Activated CD4-positive, alpha-beta T cell treated with anti-CD3 and anti-CD28 coated beads, Interleukin-2, amount 10 ng/mL, durations not matched to agents 24 days and 14 days (primary cell): ENCODE data around the gene AQR. TPM values are rescaled to one million over a fixed set of nuclear protein-coding genes. Genes with fewer than 3 reads are reported as not detected.
"Not testable (repeated sequence)": the region's sequence is repeated elsewhere in the genome, so short reads cannot be mapped to it uniquely, and the experiment has no call there.

Experiments used
- DNase-seq: peaks from one replicate; pipeline ENCODE4 v3.0.0; 2022
- H3K27ac Mint-ChIP-seq: one replicate; pipeline ENCODE4 v1.8.0; 2022; ENCODE audit warnings: mild to moderate bottlenecking, mixed read lengths
- H3K27me3 Mint-ChIP-seq: one replicate; pipeline ENCODE4 v1.8.0; 2022; ENCODE audit warnings: mixed read lengths
- H3K36me3 Mint-ChIP-seq: one replicate; pipeline ENCODE4 v1.8.0; 2022; ENCODE audit warnings: low read depth, mild to moderate bottlenecking, mixed read lengths
- H3K4me1 Mint-ChIP-seq: one replicate; pipeline ENCODE4 v1.8.0; 2021; ENCODE audit warnings: mixed read lengths
- H3K4me3 Mint-ChIP-seq: one replicate; pipeline ENCODE4 v1.8.0; 2022; ENCODE audit warnings: mild to moderate bottlenecking, moderate library complexity, mixed read lengths
- H3K9me3 Mint-ChIP-seq: one replicate; pipeline ENCODE4 v1.8.0; 2021; ENCODE audit warnings: mixed read lengths
- intact Hi-C: fragments of 100-400 bp; cut with micrococcal nuclease; formaldehyde crosslinking; loops from one replicate; pipeline ENCODE4 v1.15.1; 2023
- total RNA-seq: library from RNA; stranded (reverse); gene quantifications from 2 replicates; pipeline ENCODE4 v1.2.3, GENCODE V29; 2022

The AQR gene
- total RNA-seq, 1 donor from 2014 or later: 47.3 TPM

DNA sequence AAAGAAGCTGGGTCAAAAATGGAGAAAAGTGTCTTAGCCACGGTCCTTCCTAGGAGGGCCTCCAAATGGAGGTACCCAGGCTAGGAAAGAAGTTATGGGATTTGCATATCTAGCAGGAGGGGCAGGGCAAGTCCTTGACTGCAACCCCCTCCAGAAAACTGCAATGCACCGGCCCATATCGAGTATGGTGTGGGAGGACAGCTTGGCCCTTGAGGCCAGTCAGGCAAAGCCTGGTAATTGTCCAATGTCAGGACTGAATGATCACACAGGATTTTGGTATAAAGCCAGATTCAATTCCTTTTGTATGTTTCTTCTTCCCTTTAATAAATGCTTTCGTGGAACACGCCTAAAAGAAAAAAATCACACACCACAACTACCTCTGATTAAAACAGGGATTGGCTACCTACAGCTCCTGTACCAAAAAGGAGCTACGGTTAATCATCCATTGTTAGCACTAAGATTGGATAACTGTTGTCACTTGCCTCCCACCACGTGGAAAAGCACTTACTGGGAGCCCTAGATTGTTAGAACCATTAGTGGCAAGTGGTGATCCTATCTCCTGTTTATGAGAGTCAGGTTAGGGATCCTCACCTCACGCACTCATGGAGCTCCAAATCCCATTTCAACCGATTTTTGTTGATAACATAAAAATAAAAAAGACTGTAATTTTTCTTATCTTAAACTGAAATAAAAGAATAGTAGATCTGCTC, 17.4 kb upstream of the AQR start:
- H3K27ac Mint-ChIP-seq: peak overlapping the region; percentile 99
- intact Hi-C loops: loop anchor here (5.0 kb wide), 1 partner anchor 560 kb away; the partner anchor contains the start of gene DPH6
- H3K36me3 Mint-ChIP-seq: peaks cover 39% of the 10 kb centered on the region
- H3K9me3 Mint-ChIP-seq: no peaks in the 10 kb centered on the region
- no peak for DNase-seq
- H3K4me3 Mint-ChIP-seq: peak overlapping the region; percentile 97
- peaks cover 22% of the 10 kb centered on the region for H3K4me1 Mint-ChIP-seq
- H3K27me3 Mint-ChIP-seq: no peaks in the 10 kb centered on the region

DNA sequence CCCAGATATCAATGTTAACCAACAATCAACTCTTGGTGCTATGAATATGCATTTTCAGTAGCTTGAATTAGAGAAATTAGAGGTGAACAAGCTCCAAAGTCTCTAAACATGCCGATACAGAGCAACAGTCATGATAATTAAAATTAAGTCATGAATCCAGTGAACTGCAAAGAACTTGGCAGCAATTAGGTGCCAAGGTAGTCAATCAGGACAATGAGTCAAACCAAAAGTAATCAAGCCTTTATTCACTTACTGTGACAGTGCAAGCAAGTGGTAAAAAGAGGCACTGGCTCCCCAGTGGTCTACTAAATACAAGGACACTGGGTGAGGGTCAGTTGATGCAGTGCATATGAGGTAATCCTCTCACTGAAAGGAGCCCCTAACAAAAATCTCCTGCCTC, 16.8 kb upstream of the AQR start:
- Mint-ChIP-seq H3K9me3 (no peaks in the 10 kb centered on the region), H3K27ac (peak overlapping the region; percentile 64), H3K4me3 (peak overlapping the region; percentile 97), H3K4me1 (peaks cover 21% of the 10 kb centered on the region), H3K27me3 (no peaks in the 10 kb centered on the region), H3K36me3 (peaks cover 43% of the 10 kb centered on the region)
- DNase-seq: no peak
- intact Hi-C loops: loop anchor here (5.0 kb wide), 1 partner anchor 561 kb away; the partner anchor contains the start of gene DPH6

DNA sequence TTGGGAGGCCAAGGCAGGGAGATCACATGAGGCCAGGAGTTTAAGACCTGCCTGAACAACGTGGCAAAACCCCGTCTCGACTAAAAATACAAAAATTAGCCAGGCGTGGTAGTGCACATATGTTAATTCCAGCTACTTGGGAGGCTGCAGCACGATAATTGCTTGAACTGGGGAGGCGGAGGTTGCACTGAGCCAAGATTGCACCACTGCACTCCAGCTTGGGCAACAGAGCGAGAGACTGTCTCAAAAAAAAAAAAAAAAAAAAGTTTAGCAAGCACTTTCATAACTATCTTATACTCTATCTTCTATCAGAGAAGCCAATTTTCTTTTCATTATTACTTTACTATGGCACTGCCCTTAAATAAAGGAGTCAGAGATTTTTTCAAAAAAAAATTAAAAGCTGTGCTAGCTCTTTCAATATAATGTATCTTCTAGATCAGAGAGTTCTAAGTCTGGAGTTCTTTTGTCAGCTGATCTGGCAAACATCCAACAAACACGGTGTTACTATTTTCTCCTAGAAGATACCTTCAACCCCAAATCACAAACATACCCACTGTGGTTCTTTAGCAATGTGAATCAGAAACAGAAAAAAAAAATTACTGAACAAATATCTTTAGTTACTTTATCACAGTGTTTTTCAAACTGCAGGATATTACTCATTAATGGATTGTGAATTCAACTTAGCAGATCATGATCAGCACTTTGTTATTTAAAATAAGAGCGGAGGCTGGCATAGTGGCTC, 15.5 kb upstream of the AQR start:
- Mint-ChIP-seq H3K4me1 (peaks cover 19% of the 10 kb centered on the region), H3K9me3 (no peaks in the 10 kb centered on the region), H3K27ac (no peak overlapping the region), H3K36me3 (peaks cover 48% of the 10 kb centered on the region), H3K4me3 (peak overlapping the region; percentile 58), H3K27me3 (no peaks in the 10 kb centered on the region)
- no peak for DNase-seq
- intact Hi-C loops: loop anchor here (5.0 kb wide), 1 partner anchor 562 kb away; the partner anchor contains the start of gene DPH6

DNA sequence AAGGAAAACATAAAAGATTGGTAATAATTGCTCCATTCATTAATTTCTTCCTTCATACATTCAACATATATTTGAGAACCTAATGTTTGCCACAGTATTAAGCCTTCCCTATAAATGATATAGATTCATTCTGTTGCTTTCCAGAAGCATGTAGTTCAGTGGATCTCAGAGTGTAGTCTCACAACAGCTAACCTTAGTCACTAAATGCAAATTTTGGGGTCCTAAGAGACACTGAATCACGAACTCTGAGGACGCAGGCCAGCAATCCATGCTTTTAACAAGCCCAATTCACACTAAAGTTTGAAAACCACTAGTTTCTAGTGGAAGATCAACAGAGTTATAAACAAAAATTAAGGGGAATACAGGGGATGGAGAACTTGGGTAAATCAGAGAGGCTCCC, 7.2 kb upstream of the AQR start:
- H3K36me3 Mint-ChIP-seq: peaks cover 20% of the 10 kb centered on the region
- DNase-seq: no peak
- H3K27ac Mint-ChIP-seq: no peak overlapping the region
- H3K9me3 Mint-ChIP-seq: no peaks in the 10 kb centered on the region
- H3K4me3 Mint-ChIP-seq: no peak overlapping the region
- H3K27me3 Mint-ChIP-seq: no peaks in the 10 kb centered on the region
- H3K4me1 Mint-ChIP-seq: peaks cover 7% of the 10 kb centered on the region
- intact Hi-C loops: no loop called here

DNA sequence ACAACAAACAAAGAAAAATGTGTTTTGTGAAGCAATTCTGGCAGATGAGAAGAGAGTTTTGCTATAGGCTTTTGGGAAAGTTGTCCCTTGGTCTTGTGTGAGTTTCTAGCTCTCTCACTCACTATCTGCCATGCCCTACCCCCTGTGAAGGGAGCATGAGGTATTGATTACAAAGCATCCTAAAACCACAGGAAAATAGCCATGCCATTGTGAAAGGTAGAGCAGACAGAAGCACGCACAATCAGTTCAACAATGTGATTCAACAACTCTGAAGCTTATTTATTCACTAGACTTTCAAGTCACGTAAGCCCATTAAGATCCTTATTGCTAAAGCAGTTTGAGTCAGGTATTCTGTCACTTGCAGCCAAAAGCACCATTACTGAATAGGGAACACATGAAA, 6.5 kb upstream of the AQR start:
- Mint-ChIP-seq H3K4me3 (no peak overlapping the region), H3K36me3 (peaks cover 17% of the 10 kb centered on the region), H3K4me1 (peaks cover 7% of the 10 kb centered on the region), H3K9me3 (no peaks in the 10 kb centered on the region), H3K27ac (no peak overlapping the region), H3K27me3 (no peaks in the 10 kb centered on the region)
- intact Hi-C loops: no loop called here
- no peak for DNase-seq

DNA sequence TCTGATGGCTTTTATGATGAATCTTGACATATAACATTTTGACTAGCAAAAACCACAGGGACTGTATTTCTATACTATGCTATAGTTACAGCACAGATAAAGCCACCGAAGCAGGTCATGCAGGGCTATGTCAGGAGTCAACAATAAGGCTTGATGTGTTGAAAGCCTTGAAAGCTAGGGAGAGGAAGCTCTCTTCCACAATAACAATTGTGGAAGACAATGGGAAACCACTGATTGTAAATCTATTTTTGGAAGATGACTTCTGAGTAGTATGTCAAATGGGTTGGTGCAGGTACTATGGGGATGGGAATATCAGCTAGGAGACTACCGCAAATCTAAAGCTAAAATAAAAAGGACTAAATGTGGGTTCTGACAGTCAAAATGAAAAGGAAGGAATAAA, 4.0 kb upstream of the AQR start:
- Mint-ChIP-seq H3K9me3 (no peaks in the 10 kb centered on the region), H3K36me3 (peaks cover 15% of the 10 kb centered on the region), H3K27ac (no peak overlapping the region), H3K4me3 (no peak overlapping the region), H3K4me1 (peaks cover 11% of the 10 kb centered on the region), H3K27me3 (no peaks in the 10 kb centered on the region)
- intact Hi-C loops: no loop called here
- DNase-seq: no peak

DNA sequence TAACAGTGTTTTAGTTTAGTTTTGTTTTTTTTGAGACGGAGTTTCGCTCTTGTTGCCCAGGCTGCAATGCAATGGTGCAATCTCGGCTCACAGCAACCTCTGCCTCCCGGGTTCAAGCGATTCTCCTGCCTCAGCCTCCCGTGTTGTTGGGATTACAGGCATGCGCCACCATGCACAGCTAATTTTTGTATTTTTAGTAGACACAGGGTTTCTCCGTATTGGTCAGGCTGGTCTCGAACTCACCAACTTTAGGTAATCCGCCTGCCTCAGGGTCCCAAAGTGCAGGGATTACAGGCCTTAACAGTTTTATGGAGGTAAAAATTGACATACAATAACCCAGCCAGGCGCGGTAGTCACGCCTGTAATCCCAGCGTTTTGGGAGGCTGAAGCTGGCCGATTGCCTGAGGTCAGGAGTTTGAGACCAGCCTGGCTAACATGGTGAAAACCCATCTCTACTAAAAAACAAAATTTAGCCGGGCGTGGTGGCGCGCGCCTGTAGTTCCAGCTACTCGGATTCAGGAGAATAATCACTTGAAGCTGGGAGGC, 629 bp upstream of the AQR start:
- intact Hi-C loops, DNase-seq, H3K27me3 Mint-ChIP-seq, H3K9me3 Mint-ChIP-seq: not testable (repeated sequence)
- Mint-ChIP-seq H3K27ac (peak overlapping the region; percentile 93), H3K4me1 (peaks cover 28% of the 10 kb centered on the region), H3K4me3 (peak overlapping the region; percentile 100), H3K36me3 (peaks cover 14% of the 10 kb centered on the region)

DNA sequence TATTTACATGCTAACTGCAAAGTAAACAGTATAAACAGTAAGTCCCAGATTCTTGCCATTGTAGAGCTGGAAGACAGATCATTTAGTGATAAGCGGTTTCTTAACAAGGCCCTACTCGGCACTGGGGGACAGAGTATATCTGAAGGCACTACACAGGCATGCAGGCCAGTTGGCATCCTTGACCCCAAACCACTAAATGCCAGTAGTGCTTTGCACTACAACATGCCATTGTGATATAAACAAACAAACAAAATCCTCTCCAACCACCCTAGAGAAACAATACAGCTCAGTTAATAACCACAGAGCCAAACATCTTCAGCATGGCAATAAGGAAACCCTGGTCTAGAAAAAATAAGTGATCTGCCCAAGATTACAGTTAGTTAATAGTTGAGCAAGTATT, 5.3 kb downstream of the AQR start:
- no peaks in the 10 kb centered on the region for H3K27me3 Mint-ChIP-seq
- H3K36me3 Mint-ChIP-seq: peaks cover 29% of the 10 kb centered on the region
- no peak overlapping the region for H3K4me3 Mint-ChIP-seq
- peaks cover 23% of the 10 kb centered on the region for H3K4me1 Mint-ChIP-seq
- no peak overlapping the region for H3K27ac Mint-ChIP-seq
- no peak for DNase-seq
- intact Hi-C loops: loop anchor here (10.0 kb wide), 1 partner anchor 1611 kb away; the partner anchor contains the start of gene CDIN1
- no peaks in the 10 kb centered on the region for H3K9me3 Mint-ChIP-seq

DNA sequence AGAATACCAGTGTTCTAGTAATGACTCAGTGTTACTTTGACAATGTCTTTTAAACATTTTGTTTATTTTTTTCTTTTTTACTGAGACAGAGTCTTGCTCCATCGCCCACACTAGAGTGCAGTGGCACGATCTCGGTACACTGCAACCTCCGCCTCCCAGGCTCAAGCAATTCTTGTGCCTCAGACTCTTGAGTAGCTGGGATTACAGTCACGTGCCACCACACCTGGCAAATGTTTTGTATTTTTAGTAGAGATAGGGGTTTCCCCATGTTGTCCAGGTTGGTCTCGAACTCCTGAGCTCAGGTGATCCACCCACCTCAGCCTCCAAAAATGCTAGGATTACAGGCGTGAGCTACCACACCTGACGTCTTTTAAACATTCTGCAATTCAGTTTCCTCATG, 15.7 kb downstream of the AQR start:
- H3K9me3 Mint-ChIP-seq: no peaks in the 10 kb centered on the region
- intact Hi-C loops: no loop called here
- DNase-seq: no peak
- no peak overlapping the region for H3K4me3 Mint-ChIP-seq
- H3K27ac Mint-ChIP-seq: no peak overlapping the region
- H3K4me1 Mint-ChIP-seq: peaks cover 1% of the 10 kb centered on the region
- H3K27me3 Mint-ChIP-seq: no peaks in the 10 kb centered on the region
- H3K36me3 Mint-ChIP-seq: peaks cover 24% of the 10 kb centered on the region

DNA sequence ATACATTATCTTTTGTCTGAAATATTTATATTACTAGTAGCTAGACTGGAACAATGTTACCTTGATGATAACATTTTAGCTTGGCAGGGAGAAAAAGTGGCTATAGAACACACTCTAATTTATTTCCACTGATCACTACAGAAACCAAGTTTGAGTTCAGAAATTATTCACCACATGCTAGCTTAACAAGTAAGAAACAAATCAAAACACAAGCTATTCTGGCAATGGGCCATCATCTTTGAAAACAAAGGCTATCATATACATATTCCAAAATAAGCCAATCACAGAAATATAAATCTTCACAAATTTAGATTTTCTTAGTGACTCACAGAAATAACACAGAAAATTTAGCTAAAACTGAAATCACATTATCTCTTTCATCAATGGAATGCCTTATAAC, 17.1 kb downstream of the AQR start:
- no peak for DNase-seq
- no peak overlapping the region for H3K4me3 Mint-ChIP-seq
- intact Hi-C loops: no loop called here
- no peaks in the 10 kb centered on the region for H3K4me1 Mint-ChIP-seq
- peaks cover 32% of the 10 kb centered on the region for H3K36me3 Mint-ChIP-seq
- no peak overlapping the region for H3K27ac Mint-ChIP-seq
- no peaks in the 10 kb centered on the region for H3K9me3 Mint-ChIP-seq
- no peaks in the 10 kb centered on the region for H3K27me3 Mint-ChIP-seq

DNA sequence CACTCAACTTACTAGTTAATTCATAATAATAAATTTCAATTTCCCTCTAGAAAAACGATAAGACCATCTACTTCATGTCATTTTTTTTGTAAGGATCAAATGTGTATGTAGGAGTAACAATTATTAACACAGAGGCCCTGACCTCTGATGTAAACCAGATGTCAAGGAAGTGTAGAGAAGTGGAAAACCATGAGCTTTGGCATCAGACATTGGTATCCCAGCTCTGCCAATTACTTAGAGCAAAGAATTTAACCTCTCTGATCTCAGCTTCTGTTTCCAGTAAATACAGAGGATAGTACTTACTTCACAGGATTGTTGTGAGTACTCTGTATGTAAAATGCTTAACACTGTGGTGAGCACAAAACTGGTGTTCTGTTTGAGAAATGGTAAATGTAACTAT, 17.5 kb downstream of the AQR start:
- Mint-ChIP-seq H3K4me1 (no peaks in the 10 kb centered on the region), H3K9me3 (no peaks in the 10 kb centered on the region), H3K27me3 (no peaks in the 10 kb centered on the region), H3K27ac (no peak overlapping the region), H3K4me3 (no peak overlapping the region), H3K36me3 (peaks cover 32% of the 10 kb centered on the region)
- intact Hi-C loops: no loop called here
- DNase-seq: no peak

DNA sequence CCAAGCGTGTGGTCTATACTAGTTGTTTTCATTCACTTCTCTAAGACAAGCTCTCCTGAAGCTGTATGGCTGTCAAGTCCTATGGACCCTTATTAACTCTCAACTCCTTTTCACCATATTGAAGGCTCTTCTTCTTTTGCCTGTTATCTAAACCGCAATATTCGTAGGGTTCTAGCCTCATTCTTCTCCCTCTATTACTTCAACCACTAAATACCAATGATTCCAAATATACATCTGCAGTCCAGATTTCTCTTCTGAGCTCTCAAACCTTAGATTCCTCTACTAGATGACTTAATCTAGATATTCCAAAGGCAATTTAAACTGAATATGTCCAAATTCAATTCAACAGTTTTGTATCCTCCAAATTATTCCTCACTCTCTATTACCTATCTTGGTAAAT, 24.6 kb downstream of the AQR start:
- DNase-seq: no peak
- H3K36me3 Mint-ChIP-seq: peaks cover 29% of the 10 kb centered on the region
- H3K9me3 Mint-ChIP-seq: no peaks in the 10 kb centered on the region
- intact Hi-C loops: no loop called here
- H3K4me3 Mint-ChIP-seq: no peak overlapping the region
- no peak overlapping the region for H3K27ac Mint-ChIP-seq
- H3K27me3 Mint-ChIP-seq: no peaks in the 10 kb centered on the region
- no peaks in the 10 kb centered on the region for H3K4me1 Mint-ChIP-seq

DNA sequence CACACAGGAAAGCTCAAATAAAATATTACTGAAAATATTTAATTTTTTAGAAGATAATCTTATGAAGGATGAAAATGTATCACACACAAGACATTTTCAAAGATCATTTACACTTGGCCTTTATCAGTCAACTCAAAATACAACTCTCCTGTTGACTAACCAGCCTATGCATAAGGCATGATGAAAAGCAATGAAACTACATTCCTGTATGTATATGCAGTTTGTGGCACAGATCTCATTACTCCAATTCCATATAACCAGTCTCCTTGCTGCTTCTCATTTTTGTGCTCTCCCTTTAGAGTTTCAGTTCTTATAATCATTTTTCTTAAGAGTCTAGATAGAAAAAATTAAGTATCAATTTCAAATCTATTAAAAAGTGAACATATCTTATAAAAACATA, 25.8 kb downstream of the AQR start:
- Mint-ChIP-seq H3K36me3 (peaks cover 35% of the 10 kb centered on the region), H3K4me3 (no peak overlapping the region), H3K4me1 (no peaks in the 10 kb centered on the region), H3K27ac (no peak overlapping the region), H3K9me3 (no peaks in the 10 kb centered on the region), H3K27me3 (no peaks in the 10 kb centered on the region)
- DNase-seq: no peak
- intact Hi-C loops: no loop called here

DNA sequence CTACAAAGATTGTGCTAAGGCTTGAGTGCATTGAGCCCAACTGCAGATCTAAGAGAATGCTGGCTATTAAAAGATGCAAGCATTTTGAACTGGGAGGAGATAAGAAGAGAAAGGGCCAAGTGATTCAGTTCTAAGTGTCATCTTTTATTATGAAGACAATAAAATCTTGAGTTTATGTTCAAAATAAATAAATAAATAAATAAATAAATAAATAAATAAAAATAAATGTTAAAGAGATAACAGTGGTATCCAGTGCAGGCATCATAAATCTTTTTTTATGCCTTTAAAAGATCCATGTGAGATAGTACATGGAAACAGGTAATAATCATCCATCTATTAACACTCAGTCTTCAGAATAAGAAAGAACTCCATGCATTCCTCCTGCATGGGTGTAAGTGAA, 26.3 kb downstream of the AQR start:
- H3K9me3 Mint-ChIP-seq, DNase-seq, H3K27ac Mint-ChIP-seq, H3K4me1 Mint-ChIP-seq, H3K4me3 Mint-ChIP-seq, intact Hi-C loops, H3K27me3 Mint-ChIP-seq: not testable (repeated sequence)
- peaks cover 36% of the 10 kb centered on the region for H3K36me3 Mint-ChIP-seq
